Neural cell (in vitro differentiated cells): ENCODE results near the gene CACNG6. TPM values are rescaled to one million over a fixed set of nuclear protein-coding genes. Genes with fewer than 3 reads are reported as not detected.

Experiments used
- H2AFZ ChIP-seq: fragments of 200-600, 300-800 bp; sonication (generic), shearing (Covaris generic); 2 replicates; pipeline ENCODE4 v1.6.0; 2014; ENCODE audit warnings: low read depth, mild to moderate bottlenecking, antibody characterized with exemption, low read length, moderate library complexity
- H3F3A ChIP-seq: fragments of 200-600 bp; shearing (Covaris generic); 2 replicates; pipeline ENCODE4 v1.6.1; 2016; ENCODE audit warnings: mild to moderate bottlenecking, moderate library complexity, mixed read lengths, antibody characterized with exemption, low read length; ENCODE audit not compliant: insufficient read depth, poor library complexity, severe bottlenecking
- H3K27ac ChIP-seq: fragments of 200-600, 300-800 bp; sonication (generic), shearing (Covaris generic); 2 replicates; pipeline ENCODE4 v1.5.1; 2014; ENCODE audit warnings: mild to moderate bottlenecking, low read length, moderate library complexity
- H3K27me3 ChIP-seq: fragments of 300-800, 200-600 bp; sonication (generic), shearing (Covaris generic); 2 replicates; pipeline ENCODE4 v1.6.0; 2014; ENCODE audit warnings: mild to moderate bottlenecking, low read depth, low read length, moderate library complexity; ENCODE audit not compliant: insufficient read depth
- H3K36me3 ChIP-seq: fragments of 300-800, 200-600 bp; sonication (generic), shearing (Covaris generic); 2 replicates; pipeline ENCODE4 v1.5.1; 2014; ENCODE audit warnings: mild to moderate bottlenecking, antibody characterized with exemption, low read length, moderate library complexity; ENCODE audit not compliant: insufficient read depth
- H3K4me2 ChIP-seq: fragments of 300-800, 200-600 bp; sonication (generic), shearing (Covaris generic); 2 replicates; pipeline ENCODE4 v1.6.0; 2014; ENCODE audit warnings: mild to moderate bottlenecking, low read length
- H3K4me3 ChIP-seq: fragments of 300-800, 200-600 bp; sonication (generic), shearing (Covaris generic); 2 replicates; pipeline ENCODE4 v1.5.1; 2014; ENCODE audit warnings: mild to moderate bottlenecking, low read length, moderate library complexity
- H3K79me2 ChIP-seq: fragments of 200-600 bp; shearing (Covaris generic); replicated peaks from 2 replicates; pipeline ENCODE4 v1.6.0; 2014; ENCODE audit warnings: mild to moderate bottlenecking, low read length, moderate library complexity; ENCODE audit not compliant: insufficient read depth
- H3K9ac ChIP-seq: fragments of 300-800, 200-600 bp; sonication (generic), shearing (Covaris generic); 2 replicates; pipeline ENCODE4 v1.6.1; 2016; ENCODE audit warnings: mild to moderate bottlenecking, low read length, mixed read lengths
- H3K9me2 ChIP-seq: fragments of 200-600 bp; shearing (Covaris generic); 2 replicates; pipeline ENCODE4 v1.6.1; 2016; ENCODE audit warnings: mild to moderate bottlenecking, low read length, mixed read lengths; ENCODE audit not compliant: insufficient read depth
- H3K9me3 ChIP-seq: fragments of 200-600, 300-800 bp; sonication (generic), shearing (Covaris generic); 2 replicates; pipeline ENCODE4 v1.6.1; 2016; ENCODE audit warnings: mild to moderate bottlenecking, mixed run types, low read length, moderate library complexity, mixed read lengths
- H4K20me1 ChIP-seq: fragments of 200-600 bp; shearing (Covaris generic); 2 replicates; pipeline ENCODE4 v1.6.1; 2016; ENCODE audit warnings: mild to moderate bottlenecking, mixed run types; ENCODE audit not compliant: insufficient read depth
- CTCF ChIP-seq: fragments of 450-650 bp; IDR thresholded peaks from 2 replicates; pipeline ENCODE4 v1.5.1; 2014; ENCODE audit warnings: antibody characterized with exemption, mild to moderate bottlenecking, moderate library complexity; ENCODE audit not compliant: poor library complexity, severe bottlenecking
- EP300 ChIP-seq: fragments of 450-650 bp; conservative IDR thresholded peaks from 2 replicates; pipeline ENCODE4 v1.6.1; 2014; ENCODE audit warnings: antibody characterized with exemption, mild to moderate bottlenecking, moderate library complexity; ENCODE audit not compliant: poor library complexity, severe bottlenecking
- EZH2 ChIP-seq: fragments of 200-600, 300-800 bp; shearing (Covaris generic), sonication (generic); IDR thresholded peaks from 2 replicates; pipeline ENCODE4 v1.6.1; 2014; ENCODE audit warnings: antibody characterized with exemption, low read length, borderline replicate concordance, mild to moderate bottlenecking; ENCODE audit not compliant: insufficient read depth, poor library complexity, severe bottlenecking
- MXI1 ChIP-seq: fragments of 450-650 bp; conservative IDR thresholded peaks from 2 replicates; pipeline ENCODE4 v1.6.1; 2014; ENCODE audit warnings: antibody characterized with exemption, mild to moderate bottlenecking; ENCODE audit not compliant: poor library complexity, severe bottlenecking
- POLR2AphosphoS5 ChIP-seq: IDR thresholded peaks from 2 replicates; pipeline ENCODE4 v1.6.1; 2012
- RAD21 ChIP-seq: fragments of 450-650 bp; conservative IDR thresholded peaks from 2 replicates; pipeline ENCODE4 v1.6.1; 2014; ENCODE audit warnings: antibody characterized with exemption, mild to moderate bottlenecking, moderate library complexity
- REST ChIP-seq: IDR thresholded peaks from 2 replicates; pipeline ENCODE4 v1.6.1; 2012; ENCODE audit warnings: borderline replicate concordance
- SMC3 ChIP-seq: fragments of 450-650 bp; conservative IDR thresholded peaks from 2 replicates; pipeline ENCODE4 v1.6.1; 2014; ENCODE audit warnings: antibody characterized with exemption, mild to moderate bottlenecking, moderate library complexity; ENCODE audit not compliant: poor library complexity
- TAF1 ChIP-seq: IDR thresholded peaks from 2 replicates; pipeline ENCODE4 v1.6.1; 2012; ENCODE audit warnings: low read depth
- polyA plus RNA-seq: library from polyadenylated mRNA; depleted of rRNA; stranded (reverse); fragments of >200 nt; gene quantifications from 2 replicates; pipeline ENCODE4 v1.2.3, GENCODE V29; 2014

Gene CACNG6
- polyA plus RNA-seq, 1 donor from 2014 or later: 0.28 TPM

GRCh38 chr19:54041969-54042606 is 50.7 kb downstream of the CACNG6 start:
- Histone ChIP-seq H3K36me3 (no peaks in the 10 kb centered on the region), H3K9ac (no peak overlapping the region), H2AFZ (no peak overlapping the region), H3K79me2 (no peaks in the 10 kb centered on the region), H3K9me3 (no peaks in the 10 kb centered on the region), H3F3A (no peaks in the 10 kb centered on the region), H3K4me2 (no peak overlapping the region), H3K9me2 (no peaks in the 10 kb centered on the region), H4K20me1 (no peaks in the 10 kb centered on the region), H3K4me3 (no peak overlapping the region), H3K27me3 (no peaks in the 10 kb centered on the region), H3K27ac (no peak overlapping the region)
- TF ChIP-seq SMC3 (no peak), POLR2AphosphoS5 (no peak), EZH2 (no peak), REST (no peak), EP300 (no peak), TAF1 (no peak), RAD21 (no peak), MXI1 (no peak)

- Histone ChIP-seq H3K27me3 (no peaks in the 10 kb centered on the region), H3F3A (no peaks in the 10 kb centered on the region), H3K27ac (no peak overlapping the region), H3K9me2 (no peaks in the 10 kb centered on the region), H3K4me3 (no peak overlapping the region), H3K9ac (no peak overlapping the region), H3K9me3 (no peaks in the 10 kb centered on the region), H2AFZ (no peak overlapping the region), H4K20me1 (no peaks in the 10 kb centered on the region), H3K4me2 (no peak overlapping the region), H3K36me3 (no peaks in the 10 kb centered on the region), H3K79me2 (no peaks in the 10 kb centered on the region)
- TF ChIP-seq POLR2AphosphoS5: no peak
- no peak for TF ChIP-seq EP300
- TF ChIP-seq REST: no peak
- no peak for TF ChIP-seq CTCF
- no peak for TF ChIP-seq MXI1
- no peak for TF ChIP-seq RAD21
- TF ChIP-seq EZH2: no peak
- no peak for TF ChIP-seq TAF1
- TF ChIP-seq SMC3: no peak
Observed at GRCh38 chr19:54042989-54043388, 51.6 kb downstream of the CACNG6 start.
